Stimulated activated CD4-positive, alpha-beta T cell treated with anti-CD3 and anti-CD28 coated beads, Interleukin-4, amount 100 ng/mL, for 24 hours (primary cell): ENCODE data around the gene CANX.
"Not testable (repeated sequence)": the region's sequence is repeated elsewhere in the genome, so short reads cannot be mapped to it uniquely, and the experiment has no call there.

Experiments used
- DNase-seq: peaks from one replicate; pipeline ENCODE4 v3.0.0-alpha.2; 2020

Gene CANX

DNA sequence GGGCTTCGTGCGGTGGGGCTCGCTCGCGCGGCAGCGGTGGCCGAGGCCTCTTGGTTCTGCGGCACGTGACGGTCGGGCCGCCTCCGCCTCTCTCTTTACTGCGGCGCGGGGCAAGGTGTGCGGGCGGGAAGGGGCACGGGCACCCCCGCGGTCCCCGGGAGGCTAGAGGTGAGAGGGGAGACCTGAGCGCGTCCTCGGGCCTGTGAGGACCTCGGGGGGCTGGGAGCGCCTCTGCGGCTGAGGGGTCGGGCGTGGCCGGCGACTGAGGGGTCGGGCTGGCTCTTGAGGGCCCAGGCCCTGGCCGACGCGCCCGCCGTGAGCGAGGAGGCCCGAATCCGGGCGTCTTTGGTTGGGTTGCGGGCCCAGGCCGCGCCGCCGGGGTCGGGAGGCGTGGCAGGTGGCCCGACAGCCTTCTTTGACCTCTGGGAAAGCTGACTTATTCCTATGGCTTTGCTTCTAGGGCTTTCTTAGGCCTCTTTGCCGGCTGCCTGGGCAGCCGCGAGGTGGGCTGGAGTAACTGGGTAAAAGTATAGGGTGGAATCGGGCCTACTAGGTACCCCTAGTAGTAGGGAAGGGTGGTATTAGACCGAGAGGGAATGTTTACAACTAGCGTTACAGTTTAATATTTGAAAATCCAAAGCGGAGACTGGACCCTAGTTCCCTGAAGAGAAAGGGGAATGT lies at the start of gene CANX:
Gene CANX (plus strand): TSS at position 33 of the 681 bp plus-strand sequence. CDS start 6,715 bp downstream, outside the sequence.
- no peak for DNase-seq

- DNase-seq: not testable (repeated sequence)
Measured at GRCh38 chr5:179649166-179649703, 49.5 kb upstream of the CANX start.

- DNase-seq: not testable (repeated sequence)
Measured at GRCh38 chr5:179650245-179650644, 48.5 kb upstream of the CANX start.

- DNase-seq: not testable (repeated sequence)
Measured at GRCh38 chr5:179653135-179653534, 45.6 kb upstream of the CANX start.

DNA sequence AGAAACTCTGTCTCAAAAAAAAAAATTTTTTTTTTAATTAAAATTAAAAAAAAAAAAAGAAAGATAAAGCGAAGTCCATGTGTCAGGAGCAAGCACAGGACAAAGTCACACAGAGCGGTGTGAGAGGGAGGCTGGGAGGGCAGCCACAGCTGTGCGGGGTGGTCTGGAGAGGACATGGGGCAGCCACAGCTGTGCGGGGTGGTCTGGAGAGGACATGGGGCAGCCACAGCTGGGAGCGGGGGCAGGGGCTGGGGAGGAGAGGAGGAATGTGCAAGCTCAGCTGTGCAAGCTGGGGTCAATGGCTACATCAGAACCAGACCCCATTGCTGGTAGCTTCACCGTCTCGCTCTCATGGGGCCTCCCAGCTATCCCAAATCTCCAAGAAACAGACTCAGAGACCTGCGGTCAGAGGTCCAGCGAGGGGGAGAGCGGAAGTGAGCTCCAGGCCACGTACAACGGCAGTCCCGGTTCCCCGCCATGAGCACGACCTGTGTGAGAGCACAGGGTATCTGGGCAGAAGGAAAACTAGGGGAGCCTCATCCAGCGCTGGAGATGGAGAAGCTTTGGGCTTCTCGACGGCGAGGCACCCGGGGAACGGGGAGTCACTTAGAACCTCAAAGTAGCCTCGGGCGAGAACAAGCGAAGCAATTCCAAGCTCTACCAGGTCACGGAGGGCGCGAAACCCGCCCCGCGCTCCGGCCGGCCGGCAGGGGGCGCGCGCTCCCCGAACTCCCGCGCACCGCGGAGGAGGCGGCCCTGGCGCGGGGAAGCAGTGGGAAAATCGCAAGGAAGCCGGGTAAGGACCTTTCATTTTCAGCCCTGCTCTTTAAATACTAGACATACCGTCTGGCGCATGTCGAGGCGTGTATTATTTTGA lies 41.2 kb upstream of the CANX start:
- DNase-seq: not testable (repeated sequence)

GRCh38 chr5:179658179-179658856 lies 40.4 kb upstream of the CANX start:
- DNase-seq: not testable (repeated sequence)

GRCh38 chr5:179661647-179662046 lies 37.1 kb upstream of the CANX start:
- not testable (repeated sequence) for DNase-seq

DNA sequence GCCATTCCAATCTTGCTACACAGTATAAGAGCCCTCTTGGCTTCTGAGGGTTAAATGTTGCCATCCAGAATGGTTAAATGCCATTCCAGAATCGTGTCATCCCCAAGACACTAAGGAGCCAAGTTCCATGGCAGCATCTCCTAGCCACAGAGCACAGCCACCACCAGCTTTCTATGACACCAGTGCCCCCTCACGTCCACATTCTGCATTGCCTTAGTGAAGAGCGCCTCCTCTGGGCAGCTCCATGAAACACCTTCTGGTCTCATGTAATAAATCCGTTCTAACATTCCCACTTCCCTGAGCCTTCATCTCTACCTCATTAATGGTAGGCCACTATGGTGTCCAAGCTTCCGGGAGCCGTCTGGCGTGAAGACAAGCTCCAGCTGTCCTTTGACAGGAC lies 30.4 kb upstream of the CANX start:
- DNase-seq: peak; percentile 20

- peak; percentile 95 for DNase-seq
Measured at GRCh38 chr5:179678223-179679013, 20.3 kb upstream of the CANX start.

DNA sequence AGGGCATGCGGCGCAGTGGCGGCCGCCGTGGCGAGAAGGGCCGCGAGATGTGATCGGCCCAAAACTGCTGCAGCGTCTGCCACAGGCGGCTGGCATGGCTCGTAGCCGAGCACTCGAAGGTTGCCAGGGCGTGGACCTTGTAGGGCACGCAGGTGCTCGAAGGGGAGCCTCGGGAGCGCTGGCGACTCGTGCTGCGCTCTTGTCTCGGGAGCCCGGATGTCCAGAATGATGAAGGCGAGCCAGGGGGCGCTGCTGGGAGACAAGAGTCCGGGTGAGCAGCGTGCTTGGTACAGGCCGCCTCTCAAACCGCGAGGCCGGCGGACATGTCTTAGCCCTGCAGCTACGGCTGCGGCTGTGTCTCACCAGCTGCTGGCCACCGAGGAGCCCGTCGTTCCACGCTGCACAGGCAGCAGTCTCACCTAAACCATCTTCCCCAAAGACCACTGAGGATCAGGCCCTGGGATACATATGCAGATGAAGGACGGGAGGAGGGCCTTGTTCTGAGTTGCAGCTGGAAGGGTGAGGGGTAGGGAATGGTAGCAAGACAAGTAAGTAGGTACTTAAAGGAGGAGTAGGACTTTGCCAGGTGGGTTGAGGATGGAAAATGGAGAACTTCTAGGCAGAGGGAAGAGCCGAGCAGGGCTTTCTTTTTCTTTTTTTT lies 19.6 kb upstream of the CANX start:
- DNase-seq: peak; percentile 63

DNA sequence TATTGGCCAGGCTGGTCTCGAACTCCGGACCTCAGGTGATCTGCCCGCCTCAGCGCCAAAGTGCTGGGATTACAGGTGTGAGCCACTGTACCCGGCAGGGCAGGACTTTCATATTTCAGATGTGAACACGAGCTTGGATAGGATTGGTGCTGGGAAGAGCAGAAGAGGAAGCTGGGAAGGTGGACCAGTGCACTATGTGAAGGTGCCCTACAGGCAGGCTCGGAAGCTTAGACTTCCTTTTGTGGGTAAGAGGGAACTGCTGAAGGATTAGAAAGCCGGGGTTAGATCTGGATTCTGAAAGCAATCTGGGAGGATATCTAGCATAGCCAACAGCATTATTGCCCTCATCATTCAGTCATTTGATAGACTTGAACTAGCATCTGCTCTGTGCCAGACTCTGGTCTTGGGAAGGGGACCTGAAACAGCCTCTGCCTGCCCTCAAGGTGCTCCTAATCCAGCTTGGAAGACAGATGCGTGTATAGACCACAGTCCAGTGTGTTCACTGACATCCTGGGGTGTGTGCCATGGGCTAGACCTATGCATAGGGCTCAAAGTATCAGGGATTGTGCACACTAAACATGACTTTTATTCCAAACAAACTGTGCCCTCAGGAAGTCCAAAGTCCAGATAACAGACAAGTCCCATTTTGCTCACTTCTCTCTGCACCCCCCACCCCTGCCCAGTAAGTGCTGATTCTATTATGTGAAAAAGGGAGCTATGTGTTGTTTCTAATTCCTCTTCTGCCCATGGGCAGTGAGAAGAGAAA lies 18.6 kb upstream of the CANX start:
- no peak for DNase-seq

GRCh38 chr5:179680780-179681401 lies 17.9 kb upstream of the CANX start, which contains the start of gene CBY3:
CBY3 (minus strand) TSS chr5:179681034; CDS start chr5:179680918, 116 bp downstream.
- no peak for DNase-seq

GRCh38 chr5:179689212-179689611 lies 9.6 kb upstream of the CANX start:
- not testable (repeated sequence) for DNase-seq

DNA sequence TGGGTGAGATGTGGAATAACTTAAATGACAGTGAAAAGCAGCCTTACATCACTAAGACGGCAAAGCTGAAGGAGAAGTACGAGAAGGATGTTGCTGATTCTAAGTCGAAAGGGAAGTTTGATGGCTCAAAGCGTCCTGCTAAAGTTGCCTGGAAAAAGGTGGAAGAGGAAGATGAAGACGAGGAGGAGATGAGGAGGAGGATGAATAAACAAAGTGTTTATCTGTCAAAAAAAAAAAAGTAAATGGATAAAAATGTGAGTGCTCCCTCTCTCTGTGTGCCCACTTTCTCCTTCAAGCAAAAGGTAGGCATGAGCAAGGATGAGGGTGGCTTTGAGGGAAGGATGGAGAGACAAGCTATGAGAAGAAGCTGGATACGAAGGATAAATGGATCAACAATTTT lies 4.2 kb upstream of the CANX start:
- no peak for DNase-seq

DNA sequence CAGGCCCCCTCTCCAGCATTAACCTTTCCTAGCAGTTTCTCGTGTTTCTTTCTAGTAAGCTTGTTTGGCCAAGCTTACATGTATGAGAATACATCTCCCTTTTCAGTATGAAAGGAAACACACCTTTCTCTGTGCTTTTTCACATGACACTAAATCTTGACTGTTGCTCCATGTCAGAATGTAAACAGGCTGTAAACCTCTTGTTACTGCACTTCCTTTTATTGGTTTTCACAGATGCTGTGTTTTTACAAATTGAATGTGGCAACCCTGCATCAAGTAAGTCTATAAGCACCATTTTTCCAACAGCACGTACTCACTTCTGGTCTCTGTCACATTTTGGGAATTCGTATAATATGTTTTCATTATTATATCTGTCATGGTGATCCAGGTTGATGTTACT lies 2.2 kb upstream of the CANX start:
- no peak for DNase-seq

DNA sequence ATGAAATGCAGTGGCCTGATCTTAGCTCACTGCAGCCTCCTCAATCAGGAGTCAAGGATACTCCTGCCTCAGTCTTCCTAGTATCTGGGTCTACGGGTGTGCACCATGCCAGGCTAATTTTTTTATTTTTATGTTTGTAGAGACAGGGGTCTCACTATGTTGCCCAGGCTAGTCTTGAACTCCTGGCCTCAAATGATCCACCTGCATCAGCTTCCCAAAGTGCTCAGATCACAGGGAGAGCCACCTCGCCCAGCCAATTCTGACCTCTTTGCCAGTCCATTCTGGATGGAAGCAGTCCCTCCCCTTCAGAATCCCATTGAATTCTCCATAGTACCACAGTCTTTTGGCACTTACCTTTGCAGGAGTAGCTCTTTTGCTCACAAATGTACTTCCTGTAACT lies 1.7 kb upstream of the CANX start:
- no peak for DNase-seq

- not testable (repeated sequence) for DNase-seq
Measured at GRCh38 chr5:179697543-179697942, 1.2 kb upstream of the CANX start.

- DNase-seq: peak; percentile 99
Measured at GRCh38 chr5:179697993-179698934, 503 bp upstream of the CANX start.

DNA sequence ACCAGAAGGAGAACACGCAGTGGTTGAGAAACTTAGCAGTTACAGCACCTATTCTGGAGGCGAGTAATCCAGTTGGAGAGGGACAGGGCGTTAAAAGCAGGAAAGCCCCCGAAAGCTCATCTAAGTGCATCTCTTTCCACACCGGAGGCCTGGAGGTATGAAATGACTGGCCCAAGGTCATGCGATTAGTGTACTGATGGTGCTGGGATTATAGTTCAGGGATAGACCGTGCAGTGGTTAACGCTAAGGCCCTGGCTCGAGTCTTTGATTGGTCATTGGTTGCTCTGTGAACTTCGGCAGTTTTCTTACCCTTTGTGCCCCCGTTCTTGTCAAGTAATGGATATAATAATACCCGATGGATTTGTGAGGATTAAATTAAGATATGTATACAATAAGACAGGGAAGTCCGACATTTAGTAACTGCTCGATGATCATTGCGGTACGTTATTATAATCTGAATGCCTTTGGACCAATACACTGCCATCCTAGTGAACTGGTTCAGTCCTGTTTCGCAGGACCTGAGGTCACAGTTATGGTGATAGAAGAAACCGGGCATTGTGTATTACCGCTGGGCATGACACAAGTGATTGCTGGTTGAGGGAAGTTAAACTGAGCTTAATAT lies 960 bp downstream of the CANX start:
- DNase-seq: peak; percentile 61
